Measurements from ENCODE around the gene FRMD5.
"Not testable (repeated sequence)": the region's sequence is repeated elsewhere in the genome, so short reads cannot be mapped to it uniquely, and the experiment has no call there.

The FRMD5 gene

GRCh38 chr15:44195151-44195740, at the start of gene FRMD5:
Gene FRMD5 (minus strand): TSS chr15:44195271.
- DNase-seq (ENCODE audit: low read depth, low spot score) = peak; percentile 86
- peak within 1 kb of the TSS; percentile 76 for H3K27ac ChIP-seq

GRCh38 chr15:44243829-44244228, 48.8 kb upstream of the FRMD5 start:
- no peak for DNase-seq (ENCODE audit: low read depth, low spot score)
- H3K27ac ChIP-seq = no peak overlapping the region

GRCh38 chr15:44243141-44243540, 48.1 kb upstream of the FRMD5 start:
- no peak overlapping the region for H3K27ac ChIP-seq
- no peak for DNase-seq (ENCODE audit: low read depth, low spot score)

- DNase-seq (ENCODE audit: low read depth, low spot score) = no peak
- no peak overlapping the region for H3K27ac ChIP-seq
Measured at GRCh38 chr15:44231842-44232241, 36.8 kb upstream of the FRMD5 start.

- not testable (repeated sequence) for DNase-seq (ENCODE audit: low read depth, low spot score)
Measured at GRCh38 chr15:44229301-44229700, 34.2 kb upstream of the FRMD5 start.

GRCh38 chr15:44227584-44227983, 32.5 kb upstream of the FRMD5 start:
- no peak for DNase-seq (ENCODE audit: low read depth, low spot score)
- H3K27ac ChIP-seq = peak overlapping the region; percentile 34

More at GRCh38 chr15:44229301-44229700, 34.2 kb upstream of the FRMD5 start:
- H3K27ac ChIP-seq = not testable (repeated sequence)

- not testable (repeated sequence) for H3K27ac ChIP-seq; DNase-seq (ENCODE audit: low read depth, low spot score)
Measured at GRCh38 chr15:44227001-44227400, 31.9 kb upstream of the FRMD5 start.

- no peak overlapping the region for H3K27ac ChIP-seq
- DNase-seq (ENCODE audit: low read depth, low spot score) = no peak
Measured at GRCh38 chr15:44222478-44222877, 27.4 kb upstream of the FRMD5 start.

GRCh38 chr15:44219073-44219472, 24.0 kb upstream of the FRMD5 start:
- H3K27ac ChIP-seq = no peak overlapping the region
- no peak for DNase-seq (ENCODE audit: low read depth, low spot score)

- DNase-seq (ENCODE audit: low read depth, low spot score) = no peak
- peak overlapping the region; percentile 39 for H3K27ac ChIP-seq
Measured at GRCh38 chr15:44216958-44217357, 21.9 kb upstream of the FRMD5 start.

- H3K27ac ChIP-seq = peak overlapping the region; percentile 39
- DNase-seq (ENCODE audit: low read depth, low spot score) = peak; percentile 49
Measured at GRCh38 chr15:44215594-44215993, 20.5 kb upstream of the FRMD5 start.

GRCh38 chr15:44208956-44209355, 13.9 kb upstream of the FRMD5 start:
- no peak overlapping the region for H3K27ac ChIP-seq
- DNase-seq (ENCODE audit: low read depth, low spot score) = no peak

GRCh38 chr15:44207643-44208042, 12.6 kb upstream of the FRMD5 start:
- H3K27ac ChIP-seq = peak overlapping the region; percentile 42
- no peak for DNase-seq (ENCODE audit: low read depth, low spot score)

GRCh38 chr15:44199393-44199792, 4.3 kb upstream of the FRMD5 start:
- no peak for DNase-seq (ENCODE audit: low read depth, low spot score)

GRCh38 chr15:44194323-44195150, 534 bp downstream of the FRMD5 start:
- H3K27ac ChIP-seq = peak overlapping the region; percentile 76
- peak; percentile 14 for DNase-seq (ENCODE audit: low read depth, low spot score)

More at GRCh38 chr15:44199393-44199792, 4.3 kb upstream of the FRMD5 start:
- no peak overlapping the region for H3K27ac ChIP-seq

GRCh38 chr15:44193651-44194322, 1.3 kb downstream of the FRMD5 start:
- peak overlapping the region; percentile 76 for H3K27ac ChIP-seq
- DNase-seq (ENCODE audit: low read depth, low spot score) = no peak

GRCh38 chr15:44188795-44189194, 6.3 kb downstream of the FRMD5 start:
- no peak overlapping the region for H3K27ac ChIP-seq
- no peak for DNase-seq (ENCODE audit: low read depth, low spot score)

- no peak for DNase-seq (ENCODE audit: low read depth, low spot score)
- H3K27ac ChIP-seq = no peak overlapping the region
Measured at GRCh38 chr15:44186705-44187104, 8.4 kb downstream of the FRMD5 start.

- no peak for DNase-seq (ENCODE audit: low read depth, low spot score)
- H3K27ac ChIP-seq = no peak overlapping the region
Measured at GRCh38 chr15:44183363-44183762, 11.7 kb downstream of the FRMD5 start.

- no peak overlapping the region for H3K27ac ChIP-seq
- DNase-seq (ENCODE audit: low read depth, low spot score) = no peak
Measured at GRCh38 chr15:44181410-44181809, 13.7 kb downstream of the FRMD5 start.

- H3K27ac ChIP-seq = no peak overlapping the region
- no peak for DNase-seq (ENCODE audit: low read depth, low spot score)
Measured at GRCh38 chr15:44177139-44177538, 17.9 kb downstream of the FRMD5 start.
